Medulla oblongata (tissue), 1 donor: ENCODE measurements around the gene ZNF746.
"Not testable (repeated sequence)": the region's sequence is repeated elsewhere in the genome, so short reads cannot be mapped to it uniquely, and the experiment has no call there.

Source experiments
- DNase-seq: peaks from one replicate; pipeline ENCODE4 v3.0.0-alpha.2; 2015; ENCODE audit errors: extremely low spot score

The ZNF746 gene

DNA sequence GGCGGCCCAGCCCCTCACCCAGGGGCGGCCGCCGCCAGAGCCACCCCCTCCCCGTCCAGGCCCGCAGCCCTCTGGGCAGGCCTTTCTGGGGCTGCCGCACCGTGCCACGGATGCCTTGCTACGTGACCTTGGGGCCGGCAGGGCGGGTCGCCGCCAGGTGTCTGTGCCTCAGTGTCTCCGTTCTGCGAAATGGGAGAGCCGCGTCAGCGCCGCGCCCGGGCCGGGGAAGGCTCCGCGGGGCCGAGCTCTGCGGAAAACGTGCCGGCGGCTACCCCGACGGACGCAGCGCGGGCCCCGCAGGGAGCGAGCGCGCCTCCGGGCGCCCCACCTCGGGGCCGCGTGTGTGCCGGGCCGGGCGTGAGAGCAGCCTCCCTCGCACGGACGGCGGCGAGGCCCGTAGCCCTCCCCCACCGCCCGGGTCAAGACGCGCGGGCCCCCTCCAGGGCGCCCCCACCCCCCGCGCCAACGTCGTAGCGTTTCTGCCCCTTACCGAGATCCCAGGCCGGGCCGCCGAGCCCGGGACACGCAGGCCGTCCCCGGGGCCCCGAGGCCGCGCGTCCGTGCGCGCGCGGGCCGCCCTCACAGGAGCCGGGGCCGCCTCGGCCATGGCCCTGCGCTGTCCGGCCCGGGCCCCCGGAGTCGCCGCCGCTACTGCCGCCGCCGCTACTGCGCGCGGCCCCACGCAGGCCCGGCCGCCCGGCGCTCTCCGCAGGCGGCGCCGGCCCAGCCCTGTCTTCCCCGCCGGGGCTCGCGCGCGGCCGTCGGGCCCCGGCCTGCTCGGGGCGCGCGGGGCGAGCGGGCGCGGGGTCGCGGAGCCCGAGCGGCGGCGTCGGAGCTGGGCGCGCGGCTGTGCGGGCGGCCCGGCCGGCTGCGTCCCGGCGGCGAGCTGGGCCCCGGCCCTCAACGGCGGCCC, 37.8 kb downstream of the ZNF746 start:
- no peak for DNase-seq

DNA sequence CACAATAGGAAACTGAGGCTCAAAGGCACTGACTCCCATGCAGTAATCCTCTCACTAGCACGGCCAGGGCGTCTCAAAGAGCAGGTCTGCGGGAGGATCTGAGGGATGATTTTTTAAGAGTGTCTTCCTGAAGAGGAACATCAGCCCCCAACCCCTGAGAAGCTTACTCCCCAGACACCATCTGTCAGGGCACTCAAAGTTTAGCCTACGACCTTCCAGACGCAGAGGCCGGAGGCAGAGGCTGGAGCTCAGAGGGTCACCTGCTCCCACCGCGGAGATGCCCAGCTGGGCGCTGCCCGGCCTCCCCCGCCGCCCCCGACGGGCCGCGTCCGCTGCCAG, 38.4 kb downstream of the ZNF746 start:
- DNase-seq: no peak

DNA sequence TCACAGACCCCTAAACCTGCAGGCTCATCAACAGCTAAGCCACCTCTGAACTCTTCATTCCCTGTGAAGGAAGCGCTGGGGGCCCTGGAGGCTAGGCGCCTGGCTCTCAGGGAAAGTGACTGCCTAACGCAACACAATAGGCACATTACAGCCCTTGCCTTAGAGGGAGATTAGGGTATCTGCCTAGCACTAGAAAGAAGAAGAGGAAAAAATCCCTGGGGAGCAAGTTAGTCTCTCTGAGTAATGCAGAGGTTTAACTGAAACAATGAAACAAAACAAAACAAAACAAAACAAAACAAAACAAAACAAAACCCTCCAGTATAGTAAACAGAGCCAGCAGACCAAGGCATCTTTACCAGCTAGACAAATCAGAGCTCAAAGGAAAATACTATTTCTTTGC, 39.4 kb downstream of the ZNF746 start:
- no peak for DNase-seq

DNA sequence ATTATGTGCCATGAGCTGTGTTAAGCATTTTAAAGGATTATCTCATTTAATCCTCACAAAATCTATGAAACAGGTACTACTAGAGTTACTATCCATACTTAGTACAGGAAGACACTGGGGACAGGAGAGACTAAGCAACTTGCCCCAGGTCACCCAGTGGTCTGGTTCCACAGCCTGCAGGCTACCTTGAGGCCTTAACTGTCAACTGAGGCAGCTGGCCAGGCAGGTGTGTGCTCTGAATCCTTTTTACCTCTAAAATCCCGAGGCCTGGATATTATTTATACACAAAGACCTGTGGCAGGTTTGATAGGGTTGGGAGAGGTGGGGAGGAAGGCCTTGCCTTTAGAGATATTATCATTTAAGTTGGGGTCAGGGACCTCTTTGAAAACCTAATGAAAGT, 39.8 kb downstream of the ZNF746 start:
- no peak for DNase-seq

DNA sequence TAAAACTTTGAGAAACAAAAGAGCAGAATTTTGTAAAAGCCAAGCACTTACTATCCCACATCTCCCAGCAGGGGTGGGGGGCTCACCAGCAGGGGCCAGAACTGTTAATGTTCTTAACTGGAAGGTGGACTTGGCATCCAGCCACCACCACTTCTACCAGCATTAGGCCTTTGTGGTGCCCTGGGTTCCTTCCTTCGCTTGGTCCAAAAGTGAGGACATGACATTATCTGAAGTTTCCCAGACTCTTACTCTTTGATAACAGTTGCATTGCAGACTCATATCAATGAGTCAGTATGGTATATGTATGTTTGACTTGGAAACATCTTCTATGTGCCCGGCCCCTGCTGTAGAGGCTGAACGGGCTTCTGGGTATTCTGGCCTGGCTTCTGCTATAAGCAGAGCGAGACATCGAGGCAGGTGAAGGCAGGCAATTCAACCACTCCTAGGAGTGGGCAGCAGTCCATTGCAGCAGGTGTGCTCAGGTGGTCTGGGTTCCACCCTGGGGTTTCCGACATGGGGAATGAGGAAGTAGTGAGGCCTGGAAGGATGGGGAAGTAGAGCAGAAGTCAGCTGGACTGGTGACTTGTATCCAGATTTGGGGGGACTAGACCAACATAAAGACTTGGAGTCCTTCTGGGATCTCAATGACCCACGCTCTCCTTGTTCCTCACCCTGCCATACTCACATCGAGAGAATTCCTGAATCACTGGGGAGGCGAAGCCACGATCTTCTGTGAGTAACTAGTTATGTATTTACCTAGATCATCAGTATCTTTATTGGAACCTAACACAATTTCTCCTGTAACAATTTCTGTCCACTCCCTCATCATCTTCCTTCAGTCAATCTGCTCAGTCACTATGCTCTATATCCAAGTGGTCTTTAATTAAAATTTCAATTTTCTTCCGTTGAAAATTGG, 40.8 kb downstream of the ZNF746 start:
- no peak for DNase-seq

DNA sequence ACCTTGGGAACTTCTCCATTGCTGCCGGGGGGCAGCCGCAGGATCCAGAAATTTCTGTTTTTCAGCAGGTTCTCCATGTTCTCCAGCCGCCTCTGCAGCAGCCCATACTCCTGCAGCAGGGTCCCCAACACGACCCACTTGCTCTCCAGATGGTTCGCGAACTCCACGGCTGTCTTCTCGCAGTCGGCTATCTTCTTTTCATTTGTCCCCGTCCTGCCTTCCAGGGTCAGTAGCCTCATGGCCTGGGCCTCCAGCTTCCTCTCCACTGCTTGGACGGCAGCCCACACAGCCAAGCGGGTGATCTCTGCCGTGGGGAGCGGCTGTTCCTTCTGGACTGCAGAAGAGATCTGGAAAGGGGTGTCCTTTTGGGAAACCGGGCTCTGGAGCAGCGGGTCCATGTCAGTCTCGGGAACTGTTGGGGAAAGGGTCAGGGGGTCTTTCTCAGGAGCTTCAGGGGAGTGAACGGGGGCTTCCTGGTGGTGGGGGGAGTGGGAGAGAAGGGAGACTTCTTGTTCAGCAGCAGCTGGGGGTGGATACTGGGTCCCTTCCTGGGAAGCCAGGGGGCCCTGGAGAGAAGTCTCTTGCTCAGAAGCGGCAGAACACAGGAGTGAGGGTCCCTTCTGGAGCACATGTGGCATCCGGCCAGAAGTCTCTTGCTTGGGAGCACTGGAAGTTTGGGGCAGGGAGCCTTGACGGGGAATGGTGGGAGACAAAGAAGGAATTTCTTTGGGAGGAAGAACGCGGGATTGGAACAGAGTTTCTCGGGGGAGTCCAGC, 42.2 kb downstream of the ZNF746 start:
- DNase-seq: no peak

DNA sequence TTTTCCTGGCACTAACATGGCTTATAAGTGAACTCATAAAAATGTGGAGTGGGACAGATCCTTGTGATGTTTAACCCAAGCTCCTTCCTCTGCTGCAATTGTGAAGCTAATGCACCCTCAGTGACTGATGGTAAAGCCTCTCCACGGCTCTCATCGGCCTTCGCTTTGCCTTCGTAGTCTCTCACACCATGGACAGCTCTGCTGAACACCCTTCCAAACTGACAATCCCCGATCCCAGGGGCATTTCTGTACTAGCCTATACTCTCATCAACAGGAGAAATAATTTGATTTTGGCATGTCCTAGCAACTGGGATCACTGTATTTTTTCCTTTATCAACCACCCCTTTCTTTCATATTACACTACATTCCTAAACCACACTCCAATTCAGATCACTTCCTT, 42.9 kb downstream of the ZNF746 start:
- no peak for DNase-seq

DNA sequence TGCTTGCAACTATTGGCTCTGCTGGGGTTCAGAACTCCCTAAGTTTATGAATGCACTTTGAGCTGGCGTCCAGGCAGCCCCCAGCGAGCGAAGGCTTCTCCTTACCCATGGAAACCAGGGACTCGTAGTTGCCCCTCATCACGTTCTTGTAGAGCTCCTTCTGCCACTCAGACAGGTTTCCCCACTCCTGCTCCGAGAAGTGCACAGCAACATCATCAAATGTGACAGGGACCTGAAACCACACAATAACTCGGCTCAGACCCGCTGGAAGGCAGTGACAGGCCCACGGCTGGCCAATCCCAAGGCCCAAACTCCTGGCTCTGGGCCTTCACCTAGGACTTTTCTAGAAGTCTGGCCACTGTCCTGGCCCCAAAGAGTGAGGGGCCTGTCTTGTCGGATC, 43.6 kb downstream of the ZNF746 start:
- no peak for DNase-seq

DNA sequence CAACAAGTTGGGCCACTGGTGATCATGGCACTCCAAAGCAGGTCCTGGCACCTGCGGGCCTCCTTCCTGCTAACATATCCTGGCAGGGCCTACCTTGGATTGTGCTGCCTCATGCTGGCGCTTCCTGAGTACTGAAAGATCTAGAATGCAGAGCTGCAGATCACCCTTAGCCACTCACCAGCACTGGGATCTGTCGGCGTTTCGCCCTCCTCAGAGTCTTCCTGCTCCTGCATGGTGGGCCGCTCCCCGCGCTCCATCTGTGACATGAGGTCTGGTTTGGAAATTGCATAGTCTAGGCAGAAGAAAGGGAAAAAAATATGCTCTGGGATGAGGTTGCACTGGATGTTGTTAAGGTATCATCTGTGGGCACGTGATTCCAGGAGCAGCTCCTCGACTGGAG, 46.8 kb downstream of the ZNF746 start:
- no peak for DNase-seq

DNA sequence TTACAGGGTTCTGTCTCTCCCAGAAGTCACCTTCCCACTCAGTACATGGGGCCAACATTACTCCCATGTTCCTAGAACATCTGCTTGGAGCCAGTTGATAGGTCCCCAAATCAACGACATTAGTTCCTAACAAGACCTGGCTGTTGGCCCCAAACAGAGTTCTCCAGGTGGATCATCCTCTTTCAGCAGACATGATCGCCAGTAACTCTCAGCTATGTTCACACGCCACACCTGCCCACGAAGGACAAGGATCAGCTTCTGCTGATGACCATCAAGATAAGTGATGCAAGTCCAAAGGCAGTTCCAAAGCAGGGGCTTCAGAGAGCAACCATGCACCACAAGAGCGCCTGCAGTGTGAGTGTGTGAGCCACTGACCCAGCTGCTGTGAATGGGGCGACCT, 47.7 kb downstream of the ZNF746 start:
- DNase-seq: no peak

DNA sequence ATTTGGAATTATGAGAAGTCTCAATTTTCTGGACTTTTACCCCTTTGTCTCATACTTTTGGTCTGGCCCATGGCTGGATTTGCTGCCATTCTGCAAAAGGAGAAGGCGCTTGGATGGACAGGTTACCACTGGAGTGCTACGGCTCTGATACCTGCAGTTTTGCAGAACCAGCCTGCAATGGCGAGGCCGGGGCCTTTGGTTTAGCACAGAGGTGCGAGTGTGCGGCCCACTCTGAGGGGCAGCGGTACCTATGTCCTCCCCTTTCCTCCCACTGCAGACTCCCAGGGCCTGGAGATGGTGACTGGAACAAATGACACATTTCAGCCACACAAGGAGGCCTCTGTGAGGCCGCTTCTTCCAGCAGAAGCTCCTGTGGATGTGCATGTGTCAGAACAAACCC, 48.6 kb downstream of the ZNF746 start:
- DNase-seq: no peak

DNA sequence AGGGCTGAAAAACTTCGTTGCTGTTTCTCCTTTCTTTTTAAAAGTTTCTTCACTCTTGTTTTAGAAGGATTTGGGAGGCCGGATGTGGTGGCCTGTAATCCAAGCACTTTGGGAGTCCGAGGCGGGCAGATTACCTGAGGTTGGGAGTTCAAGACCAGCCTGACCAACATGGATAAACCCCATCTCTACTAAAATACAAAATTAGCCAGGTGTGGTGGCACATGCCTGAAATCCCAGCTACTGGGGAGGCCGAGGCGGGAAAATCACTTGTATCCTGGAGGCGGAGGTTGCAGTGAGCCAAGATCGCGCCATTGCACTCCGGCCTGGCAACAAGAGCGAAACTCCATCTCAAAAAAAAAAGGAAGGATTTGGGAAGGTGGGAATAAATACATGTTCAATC, 51.6 kb downstream of the ZNF746 start:
- not testable (repeated sequence) for DNase-seq

DNA sequence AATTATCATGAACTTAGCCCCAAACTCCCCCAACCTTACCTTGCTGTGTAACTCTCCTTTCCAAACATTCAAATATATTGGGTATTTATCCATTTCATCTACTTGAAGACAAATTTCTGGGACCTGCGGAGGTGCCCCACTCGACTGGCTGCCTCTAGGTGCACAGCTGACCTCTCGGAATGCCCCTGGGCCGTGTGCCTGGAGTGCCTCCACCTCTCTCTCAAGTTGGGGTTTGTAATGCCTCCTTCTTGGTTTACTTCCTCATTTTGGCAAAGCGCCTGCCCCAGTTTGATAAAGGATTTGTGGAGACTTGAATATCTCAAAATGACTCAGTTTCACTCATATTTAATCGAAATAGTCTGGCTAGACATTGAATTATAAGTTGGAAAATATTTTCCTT, 53.3 kb downstream of the ZNF746 start:
- no peak for DNase-seq

DNA sequence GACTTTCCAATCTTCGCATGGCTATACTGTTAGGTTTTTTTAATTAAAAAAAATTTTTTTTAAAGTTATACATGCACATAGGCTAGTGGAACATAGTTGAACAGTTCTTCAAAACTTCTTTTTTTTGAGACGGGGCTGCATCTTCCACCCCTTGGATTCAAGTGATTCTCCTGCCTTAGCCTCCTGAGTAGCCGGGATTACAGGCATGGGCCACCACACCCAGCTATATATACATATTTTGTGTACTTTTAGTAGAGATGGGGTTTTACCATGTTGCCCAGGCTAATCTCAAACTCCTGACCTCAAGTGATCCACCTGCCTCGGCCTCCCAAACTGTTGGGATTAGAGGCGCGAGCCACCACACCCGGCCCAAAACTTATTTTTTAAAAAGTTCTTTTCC, 54.1 kb downstream of the ZNF746 start:
- no peak for DNase-seq

DNA sequence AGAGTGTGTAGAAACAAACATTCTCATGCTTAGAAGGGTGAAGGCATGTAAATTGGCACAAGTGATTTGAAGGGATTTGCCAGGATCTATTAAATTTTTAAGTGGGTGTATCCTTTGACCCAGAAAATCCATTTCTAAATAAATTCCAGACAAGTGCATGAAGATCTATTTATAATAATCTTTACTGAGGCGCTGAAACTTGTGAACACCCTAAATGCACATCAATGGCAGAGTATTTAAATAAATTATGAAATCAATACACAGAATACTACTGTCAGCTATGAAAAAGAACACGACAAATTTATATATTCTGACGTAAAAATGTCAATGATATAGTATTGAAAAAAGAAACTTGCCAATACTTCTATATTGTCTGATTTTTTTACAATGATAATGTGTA, 54.7 kb downstream of the ZNF746 start:
- DNase-seq: no peak

DNA sequence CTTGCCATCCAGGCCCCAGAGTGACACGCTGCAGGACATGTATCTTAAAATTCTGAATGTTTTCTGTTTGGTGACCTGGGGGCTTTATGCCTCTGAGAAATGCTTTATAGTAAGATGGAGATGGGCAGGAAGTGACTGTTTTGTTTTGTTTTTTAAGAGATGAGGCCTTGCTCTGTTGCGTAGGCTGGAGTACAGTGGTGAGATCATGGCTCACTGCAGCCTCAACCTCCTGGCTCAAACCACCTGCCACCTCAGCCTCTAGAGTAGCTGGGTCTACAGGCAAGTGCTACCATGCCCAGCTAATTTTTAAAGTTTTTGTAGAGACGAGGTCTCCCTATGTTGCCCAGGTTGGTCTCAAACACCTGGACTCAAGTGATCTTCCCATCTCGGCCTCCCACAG, 57.4 kb downstream of the ZNF746 start:
- DNase-seq: no peak

DNA sequence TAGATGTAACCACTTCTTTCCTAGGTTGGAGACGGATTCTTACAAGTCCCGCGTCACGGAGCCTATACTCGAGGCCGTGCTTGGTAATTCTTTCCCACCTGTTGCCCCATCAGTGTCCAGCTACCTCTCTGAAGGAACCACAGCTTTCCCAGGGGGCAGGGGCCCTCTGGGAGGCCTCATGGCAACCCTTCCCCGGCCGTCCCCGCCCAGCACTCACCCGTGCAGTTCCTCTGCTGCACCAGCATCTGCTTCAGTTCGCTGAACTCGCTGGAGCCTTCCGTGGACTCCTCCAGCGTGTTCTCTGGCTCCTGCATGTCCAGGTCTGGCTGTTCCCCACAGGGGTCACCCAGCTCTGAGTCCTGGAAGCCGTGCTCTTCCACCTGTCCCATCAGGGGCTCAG, 61.3 kb downstream of the ZNF746 start:
- no peak for DNase-seq

DNA sequence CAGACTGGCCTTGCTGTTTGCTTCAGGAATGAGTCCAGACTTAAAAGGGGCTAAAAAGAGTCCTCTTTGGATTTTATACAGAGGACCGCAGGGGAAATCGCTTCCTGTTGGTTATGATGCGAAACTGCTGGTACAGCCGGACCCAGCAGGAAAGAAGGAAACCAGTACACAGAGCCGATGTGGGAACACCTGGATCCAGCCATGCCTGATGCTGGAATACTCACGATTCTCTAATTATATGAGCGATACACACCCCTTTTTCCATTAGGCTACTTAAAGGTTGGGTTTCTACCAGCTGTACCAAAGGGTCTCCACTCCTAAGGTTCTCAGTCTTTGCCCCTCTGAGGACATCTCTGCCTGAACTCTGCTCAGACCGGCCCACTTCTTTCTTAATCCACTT, 64.5 kb downstream of the ZNF746 start:
- no peak for DNase-seq

DNA sequence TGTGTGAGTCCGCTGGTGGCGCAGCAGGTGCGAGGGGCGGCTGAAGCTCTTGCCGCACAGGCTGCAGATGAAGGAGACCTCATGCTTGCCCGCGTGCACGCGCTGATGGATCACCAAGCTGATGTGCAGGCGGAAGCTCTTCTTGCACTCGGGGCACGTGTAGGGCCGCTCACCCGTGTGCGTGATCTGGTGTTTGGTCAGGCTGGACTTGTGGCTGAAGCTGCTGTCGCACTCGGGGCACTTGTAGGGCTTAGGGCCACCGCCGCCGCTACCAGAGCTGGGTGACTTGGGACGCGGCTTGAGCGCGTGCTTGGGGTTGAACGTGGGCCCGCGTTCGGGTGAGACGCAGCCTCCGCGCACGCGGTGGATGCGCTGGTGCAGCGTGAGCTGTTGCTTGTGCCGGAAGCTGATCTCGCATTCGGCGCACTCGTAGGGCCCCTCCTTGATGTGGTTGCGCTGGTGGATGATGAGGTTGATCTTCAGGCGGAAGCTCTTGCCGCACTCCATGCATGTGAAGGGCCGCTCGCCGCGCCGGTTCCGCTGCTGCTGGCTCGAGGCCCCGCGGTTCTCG, 65.4 kb downstream of the ZNF746 start:
- DNase-seq: no peak

DNA sequence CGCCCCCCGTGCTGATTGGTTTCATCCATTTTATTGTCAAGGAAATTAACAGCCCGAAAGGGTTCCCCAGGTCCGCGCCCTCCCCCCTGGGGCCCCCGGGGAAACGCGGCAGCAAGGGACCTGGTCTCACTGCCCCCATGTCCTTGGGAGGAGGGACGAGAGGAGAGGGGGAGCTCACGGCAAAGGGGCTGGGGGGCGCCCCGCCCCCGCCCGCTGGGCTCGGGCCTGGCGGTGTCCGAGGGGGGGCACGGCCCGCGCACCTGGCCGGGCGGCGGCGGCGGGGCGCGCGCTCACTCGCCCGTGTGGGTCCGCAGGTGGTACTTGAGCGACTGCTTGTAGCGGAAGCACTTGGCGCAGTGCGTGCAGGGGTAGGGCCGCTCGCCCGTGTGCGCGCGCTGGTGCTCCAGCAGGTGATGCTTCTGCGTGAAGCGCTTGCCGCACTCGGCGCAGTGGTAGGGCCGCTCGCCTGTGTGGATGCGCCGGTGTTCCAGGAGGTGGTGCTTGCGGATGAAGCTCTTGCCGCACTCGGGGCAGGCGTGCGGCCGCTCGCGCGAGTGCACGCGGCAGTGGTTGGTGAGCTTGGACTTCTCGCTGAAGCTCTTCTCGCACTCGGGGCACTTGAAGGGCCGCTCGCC, 66.0 kb downstream of the ZNF746 start:
- DNase-seq: no peak

DNA sequence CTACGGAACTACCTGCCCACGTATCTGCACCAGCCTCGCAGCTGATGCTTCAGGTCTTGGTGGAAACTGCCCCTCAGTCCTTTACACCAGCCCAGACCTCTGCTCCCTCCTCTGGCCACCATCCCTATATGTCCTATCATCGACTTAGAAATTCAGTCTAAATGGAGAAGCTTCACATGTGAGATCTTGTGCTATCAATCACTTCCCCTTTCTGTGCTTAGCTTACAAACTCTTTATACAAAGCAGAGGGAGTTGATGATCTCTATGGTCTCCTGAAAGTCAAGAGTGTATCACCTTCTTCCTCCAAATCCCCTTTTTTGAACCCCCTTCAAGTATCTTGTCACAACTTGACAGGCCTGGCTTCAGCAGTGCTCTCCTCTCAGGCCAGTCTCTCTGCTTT, 67.4 kb downstream of the ZNF746 start:
- DNase-seq: no peak
